BE2C (cell line): ENCODE measurements around the gene CAPSL.
"Not testable (repeated sequence)": the region's sequence is repeated elsewhere in the genome, so short reads cannot be mapped to it uniquely, and the experiment has no call there.

Experiments used
- DNase-seq: peaks from one replicate; pipeline ENCODE4 v3.0.0-alpha.2; 2020
- H3K27me3 ChIP-seq: fragments of 250-450 bp; sonication (Bioruptor Pico); 2 replicates; pipeline ENCODE4 v1.5.1; 2020; ENCODE audit warnings: mild to moderate bottlenecking
- H3K36me3 ChIP-seq: fragments of 250-450 bp; sonication (Bioruptor Pico); 2 replicates; pipeline ENCODE4 v1.5.1; 2020; ENCODE audit warnings: mild to moderate bottlenecking
- H3K4me1 ChIP-seq: fragments of 250-450 bp; sonication (Bioruptor Pico); 2 replicates; pipeline ENCODE4 v1.5.1; 2020
- H3K4me3 ChIP-seq: 2 replicates; pipeline ENCODE4 v1.5.1; 2011; ENCODE audit warnings: low read depth, low read length
- H3K9me3 ChIP-seq: fragments of 250-450 bp; sonication (Bioruptor Pico); 2 replicates; pipeline ENCODE4 v1.5.1; 2020
- TF ChIP-seq, protein P1 (sequence below): IDR thresholded peaks from 2 replicates; pipeline ENCODE4 v1.5.1; 2012; ENCODE audit warnings: mild to moderate bottlenecking, low read depth, low read length

The CAPSL gene

DNA sequence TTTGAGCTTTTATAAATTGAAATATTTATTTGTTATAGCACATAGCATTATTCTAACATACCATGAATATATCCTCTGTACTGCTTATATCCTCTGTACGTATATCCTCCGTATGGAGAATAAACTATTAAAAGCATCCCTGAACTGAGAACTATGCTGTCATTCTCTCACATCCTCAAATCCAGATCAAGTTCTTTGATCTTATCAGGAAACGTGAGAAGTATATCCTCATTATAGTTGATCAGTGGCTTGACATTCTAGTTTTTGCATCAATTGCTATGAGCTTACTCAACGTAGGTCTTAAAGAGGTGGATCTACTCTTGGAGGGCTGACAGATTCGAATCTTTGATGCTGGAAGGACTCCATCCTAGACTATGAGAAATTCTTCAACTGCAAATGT lies 44.3 kb downstream of the CAPSL start:
- Histone ChIP-seq H3K27me3 (no peaks in the 10 kb centered on the region), H3K36me3 (no peaks in the 10 kb centered on the region), H3K9me3 (no peaks in the 10 kb centered on the region), H3K4me1 (no peaks in the 10 kb centered on the region), H3K4me3 (no peak overlapping the region)
- DNase-seq: no peak
- TF ChIP-seq, protein P1, sequence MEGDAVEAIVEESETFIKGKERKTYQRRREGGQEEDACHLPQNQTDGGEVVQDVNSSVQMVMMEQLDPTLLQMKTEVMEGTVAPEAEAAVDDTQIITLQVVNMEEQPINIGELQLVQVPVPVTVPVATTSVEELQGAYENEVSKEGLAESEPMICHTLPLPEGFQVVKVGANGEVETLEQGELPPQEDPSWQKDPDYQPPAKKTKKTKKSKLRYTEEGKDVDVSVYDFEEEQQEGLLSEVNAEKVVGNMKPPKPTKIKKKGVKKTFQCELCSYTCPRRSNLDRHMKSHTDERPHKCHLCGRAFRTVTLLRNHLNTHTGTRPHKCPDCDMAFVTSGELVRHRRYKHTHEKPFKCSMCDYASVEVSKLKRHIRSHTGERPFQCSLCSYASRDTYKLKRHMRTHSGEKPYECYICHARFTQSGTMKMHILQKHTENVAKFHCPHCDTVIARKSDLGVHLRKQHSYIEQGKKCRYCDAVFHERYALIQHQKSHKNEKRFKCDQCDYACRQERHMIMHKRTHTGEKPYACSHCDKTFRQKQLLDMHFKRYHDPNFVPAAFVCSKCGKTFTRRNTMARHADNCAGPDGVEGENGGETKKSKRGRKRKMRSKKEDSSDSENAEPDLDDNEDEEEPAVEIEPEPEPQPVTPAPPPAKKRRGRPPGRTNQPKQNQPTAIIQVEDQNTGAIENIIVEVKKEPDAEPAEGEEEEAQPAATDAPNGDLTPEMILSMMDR: no peak

DNA sequence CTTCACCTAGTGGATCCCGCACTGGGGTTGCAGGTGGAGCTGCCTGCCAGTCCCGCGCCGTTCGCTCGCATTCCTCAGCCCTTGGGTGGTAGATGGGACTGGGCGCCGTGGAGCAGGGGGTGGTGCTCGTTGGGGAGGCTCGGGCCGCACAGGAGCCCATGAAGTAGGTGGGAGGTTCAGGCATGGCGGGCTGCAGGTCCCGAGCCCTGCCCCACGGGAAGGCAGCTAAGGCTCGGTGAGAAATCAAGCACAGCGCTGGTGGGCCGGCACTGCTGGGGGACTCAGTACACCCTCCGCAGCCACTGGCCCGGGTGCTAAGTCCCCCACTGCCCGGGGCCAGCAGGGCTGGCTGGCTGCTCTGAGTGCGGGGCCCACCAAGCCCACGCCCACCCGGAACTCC lies 45.6 kb downstream of the CAPSL start:
- H3K4me1 ChIP-seq, H3K36me3 ChIP-seq, H3K4me3 ChIP-seq, DNase-seq, H3K9me3 ChIP-seq, H3K27me3 ChIP-seq: not testable (repeated sequence)

DNA sequence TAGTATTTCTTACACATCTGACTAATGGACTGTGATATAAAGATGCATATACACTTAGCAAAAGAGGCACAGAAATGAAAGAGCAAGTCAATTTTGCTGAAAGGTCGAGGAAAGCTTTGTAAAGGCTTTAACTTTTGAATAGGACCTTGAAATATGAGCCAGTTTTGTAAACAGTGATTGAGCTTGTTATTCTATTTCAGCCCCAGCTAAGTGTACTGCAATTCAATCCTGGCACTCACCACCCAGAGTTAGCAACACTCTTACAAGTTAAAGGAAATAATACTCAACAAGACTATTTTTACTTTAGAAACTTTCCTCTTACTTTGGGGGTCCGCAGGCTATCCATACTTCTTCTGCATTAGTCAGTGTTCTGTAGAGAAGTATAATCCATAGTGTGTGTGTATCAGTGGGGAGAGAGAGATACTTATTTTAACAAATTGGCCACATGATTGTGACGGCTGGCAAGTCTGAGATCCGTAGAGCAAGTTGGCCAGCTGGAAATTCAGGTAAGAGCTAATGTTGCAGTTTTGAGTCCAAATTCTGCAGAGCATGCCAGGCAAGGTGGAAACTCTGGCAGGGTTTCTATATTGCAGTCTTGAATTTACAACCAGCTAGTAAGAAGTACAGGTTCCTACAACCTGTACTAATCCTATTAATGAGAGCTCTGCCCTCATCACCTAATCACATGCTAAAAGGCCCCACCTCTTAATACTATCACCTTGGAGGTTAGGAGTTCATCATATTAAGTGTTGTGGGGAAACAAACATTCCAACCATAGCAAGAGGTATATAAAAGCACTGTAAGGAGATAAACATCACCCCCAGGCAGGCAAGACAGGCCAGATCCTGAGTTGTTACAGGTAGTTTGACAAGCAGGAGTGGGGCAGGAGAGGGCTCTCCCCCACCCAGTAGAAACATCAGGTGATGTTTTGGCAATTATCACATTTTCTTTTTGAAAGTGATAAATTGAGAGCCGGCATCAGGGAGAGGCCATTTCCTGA lies 48.1 kb downstream of the CAPSL start:
- TF ChIP-seq, protein P1: no peak
- no peak for DNase-seq
- H3K4me1 ChIP-seq: no peaks in the 10 kb centered on the region
- no peak overlapping the region for H3K4me3 ChIP-seq
- H3K9me3 ChIP-seq: no peaks in the 10 kb centered on the region
- no peaks in the 10 kb centered on the region for H3K27me3 ChIP-seq
- no peaks in the 10 kb centered on the region for H3K36me3 ChIP-seq

DNA sequence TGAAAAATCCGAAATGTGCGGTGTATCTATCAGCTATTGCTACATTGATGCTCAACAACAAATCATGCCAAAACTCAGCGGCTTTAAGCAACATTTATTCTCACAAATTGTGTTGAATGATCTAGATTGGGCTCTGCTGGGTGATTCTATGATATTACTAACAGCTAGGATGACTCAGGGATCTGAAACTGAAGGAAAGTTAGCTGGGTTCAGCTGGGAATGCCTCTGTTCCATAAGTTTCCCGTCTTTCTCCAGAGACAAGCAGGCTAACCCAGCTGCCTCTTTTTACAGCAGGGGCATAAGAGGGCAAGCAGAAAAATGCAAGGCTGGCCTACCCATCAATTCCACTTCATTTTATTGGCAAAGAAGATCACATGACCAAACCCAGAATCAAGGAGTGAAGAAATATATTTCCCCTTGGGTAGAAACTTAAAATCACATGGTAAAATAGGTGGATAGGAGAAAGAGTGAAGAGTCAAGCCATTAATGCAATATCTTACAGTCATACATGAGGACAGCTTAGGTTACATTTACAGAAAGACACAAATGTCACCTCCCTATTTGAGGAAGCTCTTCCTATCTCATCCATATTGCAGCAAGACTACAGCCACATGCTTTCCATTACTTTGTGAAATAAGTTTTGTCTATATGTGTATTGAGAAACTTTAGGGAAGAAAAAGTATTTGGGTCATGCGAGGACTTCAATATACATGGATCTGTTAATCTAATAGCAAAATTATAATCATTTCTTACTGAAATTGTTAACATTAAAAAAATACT lies 50.9 kb downstream of the CAPSL start:
- Histone ChIP-seq H3K36me3 (no peaks in the 10 kb centered on the region), H3K27me3 (no peaks in the 10 kb centered on the region), H3K4me3 (no peak overlapping the region), H3K9me3 (no peaks in the 10 kb centered on the region), H3K4me1 (no peaks in the 10 kb centered on the region)
- DNase-seq: no peak
- TF ChIP-seq, protein P1: no peak

DNA sequence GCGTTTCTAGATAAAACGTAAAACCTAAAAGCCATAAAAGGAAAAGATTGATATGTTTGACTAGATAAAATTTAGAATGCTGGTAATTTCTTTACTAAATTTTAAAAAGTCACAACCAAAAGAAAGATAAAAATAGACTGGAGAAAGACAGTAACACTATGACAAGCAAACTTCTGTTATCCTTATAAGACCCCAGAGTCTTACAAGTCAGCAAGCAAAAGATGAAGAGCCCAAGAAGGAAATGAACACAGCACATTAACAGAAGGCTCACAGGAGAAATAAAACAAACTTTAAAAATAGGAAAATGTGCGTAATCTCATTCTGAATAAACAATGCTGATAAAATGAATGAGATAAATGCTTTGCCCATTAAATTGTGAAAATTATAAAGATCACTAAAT lies 52.0 kb downstream of the CAPSL start:
- TF ChIP-seq, protein P1: no peak
- Histone ChIP-seq H3K4me3 (no peak overlapping the region), H3K27me3 (no peaks in the 10 kb centered on the region), H3K9me3 (no peaks in the 10 kb centered on the region), H3K36me3 (no peaks in the 10 kb centered on the region), H3K4me1 (no peaks in the 10 kb centered on the region)
- no peak for DNase-seq

DNA sequence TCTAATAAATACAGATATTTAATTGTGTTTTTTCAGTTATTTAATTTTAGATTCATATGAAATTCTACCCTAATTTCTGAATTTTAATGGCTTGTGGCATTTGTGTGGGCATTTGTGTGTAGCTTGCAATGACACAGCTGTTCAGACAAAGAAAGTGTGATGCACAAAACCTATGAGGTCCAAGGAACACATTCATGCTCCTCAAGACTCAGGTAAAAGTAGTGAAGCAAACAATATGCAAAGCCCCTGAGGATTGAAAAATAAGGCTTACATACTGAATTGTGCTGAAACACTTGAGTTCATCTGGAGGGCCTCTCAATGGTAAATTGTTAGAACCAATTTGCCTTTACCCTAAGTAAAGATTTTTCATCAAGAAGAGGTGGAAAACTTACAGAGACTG lies 53.6 kb downstream of the CAPSL start:
- Histone ChIP-seq H3K9me3 (no peaks in the 10 kb centered on the region), H3K4me3 (no peak overlapping the region), H3K36me3 (no peaks in the 10 kb centered on the region), H3K27me3 (no peaks in the 10 kb centered on the region), H3K4me1 (no peaks in the 10 kb centered on the region)
- no peak for DNase-seq
- TF ChIP-seq, protein P1: no peak
